NCI-H345 (cell line): ENCODE data around the gene BRI3BP.
A peak's percentile ranks its signal among the peaks of the same experiment; 100 is the strongest.

Experiments
- DNase-seq: peaks from one replicate; lab custom pipeline; 2025; lab: John Stamatoyannopoulos, UW

BRI3BP gene, protein sequence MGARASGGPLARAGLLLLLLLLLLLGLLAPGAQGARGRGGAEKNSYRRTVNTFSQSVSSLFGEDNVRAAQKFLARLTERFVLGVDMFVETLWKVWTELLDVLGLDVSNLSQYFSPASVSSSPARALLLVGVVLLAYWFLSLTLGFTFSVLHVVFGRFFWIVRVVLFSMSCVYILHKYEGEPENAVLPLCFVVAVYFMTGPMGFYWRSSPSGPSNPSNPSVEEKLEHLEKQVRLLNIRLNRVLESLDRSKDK

DNA sequence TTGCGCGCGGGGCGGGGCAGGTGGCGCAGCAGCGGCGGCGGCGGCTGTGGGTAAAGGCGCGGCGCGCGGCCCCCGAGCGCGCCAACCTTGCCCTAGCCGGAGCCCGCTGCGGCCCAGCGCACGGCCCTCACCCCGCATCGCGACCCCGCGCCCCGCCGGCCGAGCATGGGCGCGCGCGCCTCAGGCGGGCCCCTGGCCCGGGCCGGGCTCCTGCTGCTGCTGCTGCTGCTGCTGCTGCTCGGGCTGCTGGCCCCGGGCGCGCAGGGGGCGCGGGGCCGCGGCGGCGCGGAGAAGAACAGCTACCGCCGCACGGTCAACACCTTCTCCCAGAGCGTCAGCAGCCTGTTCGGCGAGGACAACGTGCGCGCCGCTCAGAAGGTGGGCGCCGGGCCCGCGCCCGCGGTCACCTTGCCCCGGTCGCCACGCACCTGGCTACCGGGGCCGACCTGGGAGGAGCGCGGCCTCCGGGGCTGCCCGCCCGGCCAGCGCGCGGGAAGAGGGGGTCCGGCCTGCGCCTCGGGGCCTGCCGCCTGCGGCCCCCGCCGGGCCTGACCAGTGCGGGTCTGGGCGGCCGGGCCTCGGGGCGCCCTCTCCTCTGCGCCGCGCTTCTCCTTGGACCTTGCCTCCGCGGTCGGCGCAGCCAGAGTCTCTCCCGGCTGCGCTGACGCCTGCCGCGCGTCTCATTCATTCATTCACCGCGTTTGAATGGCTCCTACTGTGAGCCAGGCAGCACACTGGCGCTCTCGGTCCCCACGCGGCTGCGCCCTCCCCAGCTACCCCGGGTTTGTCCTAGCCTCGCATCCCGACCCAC lies at the start of gene BRI3BP:
TSS of gene BRI3BP (plus strand) at position 20 of the 811 bp plus-strand sequence. CDS start at position 166, 146 bp downstream.
- peak; percentile 35 for DNase-seq

DNA sequence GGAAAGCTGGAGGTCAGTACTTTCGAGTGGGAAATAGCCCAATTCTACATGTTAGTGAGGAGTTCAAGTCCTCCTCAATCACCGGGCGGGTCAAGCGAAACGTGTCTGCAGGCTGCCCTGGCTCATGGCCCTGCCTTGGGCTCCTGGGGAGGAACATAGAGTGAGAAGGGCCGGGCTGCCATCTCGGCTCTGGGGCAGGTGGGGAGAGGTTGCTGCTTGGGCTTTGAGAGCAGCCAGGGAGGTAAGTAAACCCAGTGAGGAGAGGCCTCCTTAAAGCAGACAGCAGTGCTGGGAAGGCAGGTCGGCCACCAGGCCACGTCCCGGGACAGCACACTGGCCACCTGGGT lies 47.0 kb upstream of the BRI3BP start:
- DNase-seq: no peak

DNA sequence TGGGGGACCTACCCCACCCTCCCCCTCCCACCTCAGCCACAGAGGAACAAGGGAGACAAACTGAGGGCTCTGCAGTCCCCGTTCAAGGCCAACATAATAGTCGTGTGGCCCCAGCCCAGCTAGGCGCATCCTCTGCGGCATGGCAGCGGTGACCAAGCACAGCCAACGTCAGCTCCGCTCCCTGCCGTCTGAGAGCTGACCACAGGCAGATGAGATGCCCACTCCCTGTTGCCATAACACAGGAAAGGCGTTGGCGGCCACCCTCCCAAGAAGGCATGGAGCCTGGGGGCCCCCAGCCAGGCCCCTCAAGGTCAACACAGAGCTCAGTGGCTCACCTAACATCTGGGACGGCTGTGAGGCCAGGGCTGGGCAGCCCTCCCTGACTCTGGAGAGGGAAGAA lies 46.4 kb upstream of the BRI3BP start:
- no peak for DNase-seq

GRCh38 chr12:124947561-124948398 lies 45.7 kb upstream of the BRI3BP start:
- no peak for DNase-seq

DNA sequence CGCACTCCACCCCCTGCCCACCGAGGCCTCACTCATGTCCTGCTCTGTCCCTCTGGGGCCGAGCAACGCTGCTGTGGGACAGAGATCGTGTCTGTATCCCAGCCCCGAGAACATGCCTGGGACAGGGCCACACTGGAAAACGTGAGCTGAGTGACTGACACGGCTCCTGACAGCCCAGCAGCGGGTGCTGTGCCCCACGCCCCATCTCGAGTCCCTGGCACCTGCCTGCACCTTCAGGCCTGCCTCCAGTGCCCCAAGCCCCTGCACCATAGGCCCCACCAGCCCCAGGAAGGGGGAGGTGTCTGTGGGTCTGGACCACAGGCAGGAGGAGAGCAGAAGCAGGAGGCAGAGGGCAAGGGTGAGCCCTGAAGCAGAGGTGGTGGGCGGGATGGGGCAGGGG lies 44.4 kb upstream of the BRI3BP start:
- no peak for DNase-seq

DNA sequence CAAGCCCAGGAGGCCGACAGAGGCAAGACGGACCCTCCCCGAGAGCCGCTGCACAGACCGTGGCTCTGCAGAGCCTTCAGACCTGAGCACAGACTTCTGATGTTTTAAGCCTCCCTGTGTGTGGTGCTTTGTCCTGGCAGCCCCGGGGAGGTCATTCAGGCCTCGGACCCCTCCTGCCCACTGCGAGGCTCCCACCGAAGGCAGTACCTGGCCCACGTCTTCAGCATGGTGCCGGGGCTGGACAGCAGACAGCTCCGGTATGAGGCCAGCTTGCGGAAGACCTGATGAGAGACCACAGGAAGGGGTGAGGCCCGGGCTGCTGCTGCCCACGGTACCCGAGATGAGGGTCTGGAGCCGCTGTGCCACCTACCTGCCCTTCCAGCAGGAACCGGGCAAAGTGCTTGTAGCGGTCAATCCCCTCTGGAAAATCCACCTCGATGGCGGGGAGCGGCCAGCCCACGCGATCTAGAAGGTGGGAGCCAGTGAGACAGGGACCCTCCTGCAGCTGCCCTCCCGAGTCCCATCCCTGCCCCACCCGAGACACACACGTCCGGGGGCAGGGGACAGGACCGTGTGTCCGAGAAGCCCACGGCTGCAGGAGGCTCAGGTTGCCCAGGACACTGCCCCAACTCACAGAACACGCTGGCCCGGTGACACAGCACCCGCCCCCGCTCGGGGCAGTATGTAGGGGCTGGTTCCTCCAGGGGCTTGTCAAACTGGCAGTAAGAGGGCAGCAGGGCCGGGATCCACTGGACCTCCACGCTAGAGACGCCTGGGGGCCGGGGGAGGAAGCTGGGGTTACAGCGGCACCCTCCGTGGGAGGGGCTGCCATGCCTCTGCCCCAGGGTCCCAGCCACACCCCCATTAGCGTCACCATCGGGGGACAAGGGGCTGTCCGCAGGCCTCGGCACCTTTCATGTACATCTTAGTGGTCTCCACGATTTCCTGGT lies 43.4 kb upstream of the BRI3BP start:
- no peak for DNase-seq

GRCh38 chr12:124952295-124952694 lies 41.1 kb upstream of the BRI3BP start:
- no peak for DNase-seq

- no peak for DNase-seq
Observed at GRCh38 chr12:124952801-124953200, 40.6 kb upstream of the BRI3BP start.

DNA sequence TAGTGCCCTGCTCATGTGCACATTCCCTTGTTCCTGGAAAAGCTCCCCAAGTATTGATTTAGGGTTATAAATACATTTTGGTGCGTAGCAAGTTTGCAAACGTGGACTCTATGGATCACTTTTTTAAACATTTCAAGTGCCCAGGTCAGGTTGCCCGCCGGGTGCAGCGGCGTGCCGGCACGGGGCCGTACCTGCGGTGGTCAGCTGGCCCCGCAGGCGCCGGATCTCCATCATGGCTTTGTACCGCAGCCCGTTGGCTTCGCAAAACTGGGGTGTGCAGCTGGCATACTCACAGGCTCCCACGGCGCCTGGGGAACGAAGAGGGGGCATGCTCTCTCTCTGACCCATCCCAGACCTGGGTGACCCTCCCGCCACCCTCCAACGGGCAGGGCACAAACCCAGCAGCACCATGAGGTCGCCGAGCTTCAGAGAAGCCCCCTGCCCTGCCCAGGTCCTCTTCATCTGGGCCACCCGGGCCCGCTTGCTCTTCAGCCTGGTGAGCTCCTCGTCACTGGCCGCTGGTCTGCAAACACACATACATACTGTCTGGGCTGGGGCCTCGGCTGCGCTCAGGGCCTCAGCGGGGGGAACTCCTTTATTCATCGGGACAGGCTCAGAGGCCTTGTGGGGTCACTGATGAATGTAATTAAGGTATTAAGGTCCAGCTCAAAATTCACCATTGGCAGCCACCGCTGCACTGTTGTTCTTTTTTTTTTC lies 39.6 kb upstream of the BRI3BP start:
- no peak for DNase-seq

GRCh38 chr12:124954771-124955170 lies 38.7 kb upstream of the BRI3BP start:
- DNase-seq: no peak

GRCh38 chr12:124956571-124956970 lies 36.9 kb upstream of the BRI3BP start:
- DNase-seq: no peak

DNA sequence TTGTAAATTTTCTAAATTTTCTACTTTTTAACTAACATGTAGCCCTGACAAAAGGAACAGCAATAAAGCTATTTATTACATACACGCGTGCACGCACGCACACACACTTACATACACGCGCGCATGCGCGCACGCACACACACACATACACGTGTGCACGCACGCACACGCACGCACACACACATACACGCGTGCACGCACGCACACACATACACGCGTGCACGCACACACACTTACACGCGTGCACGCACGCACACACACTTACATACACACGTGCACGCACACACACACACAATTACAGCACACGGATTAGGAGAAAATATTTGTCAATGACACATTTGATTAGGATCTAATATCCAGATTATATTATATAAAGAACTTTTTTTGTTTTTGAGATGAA lies 32.4 kb upstream of the BRI3BP start:
- DNase-seq: no peak

GRCh38 chr12:124963211-124963610 lies 30.2 kb upstream of the BRI3BP start:
- DNase-seq: no peak

DNA sequence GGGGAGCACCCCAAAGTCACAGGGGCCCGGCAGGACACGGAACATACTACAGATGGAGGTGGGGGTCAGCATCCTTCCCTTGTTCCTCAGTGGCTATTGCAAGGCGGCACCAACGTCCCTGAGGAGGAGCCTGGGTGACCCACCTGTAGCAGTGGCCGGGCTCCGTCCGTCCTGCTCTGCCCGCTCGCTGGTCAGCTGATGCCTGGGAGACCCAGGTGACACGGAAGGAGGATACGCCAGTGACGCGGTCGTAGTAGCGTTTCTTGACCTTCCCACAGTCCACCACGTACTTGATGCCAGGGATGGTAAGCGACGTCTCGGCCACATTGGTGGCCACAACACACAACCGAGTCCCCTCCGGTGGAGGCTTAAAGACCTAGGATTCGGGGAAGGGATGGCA lies 29.2 kb upstream of the BRI3BP start:
- no peak for DNase-seq

DNA sequence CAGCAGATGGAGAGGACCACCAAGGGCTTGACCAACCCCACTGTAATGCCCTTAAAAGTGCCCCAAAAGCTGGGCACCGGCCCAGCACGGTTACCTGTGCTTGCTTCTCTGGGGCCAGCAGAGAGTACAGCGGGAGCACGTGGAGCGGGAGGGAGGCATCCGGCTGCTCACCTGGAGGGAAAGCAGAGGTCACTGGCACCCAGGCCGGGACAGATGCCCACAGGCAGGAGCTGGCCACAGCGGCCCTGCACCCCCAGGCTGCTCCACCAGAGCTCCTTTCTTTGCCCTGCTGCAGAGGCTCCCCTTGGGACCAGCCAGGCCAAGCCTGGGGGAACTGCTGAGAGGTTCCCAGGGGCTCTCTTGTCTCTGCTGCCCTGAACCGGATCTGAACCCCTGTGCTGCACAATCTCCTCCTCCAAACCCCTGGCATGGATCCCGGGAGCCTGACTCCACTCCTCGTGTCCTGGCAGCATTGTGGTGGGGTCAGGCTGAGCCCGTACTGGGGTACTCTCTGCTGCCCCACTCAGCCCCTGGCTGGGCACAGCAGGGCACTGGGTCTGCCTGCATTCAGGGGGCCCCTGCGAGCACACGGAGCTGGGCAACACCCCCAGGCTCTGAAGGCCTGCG lies 28.5 kb upstream of the BRI3BP start:
- DNase-seq: no peak

- DNase-seq: no peak
Observed at GRCh38 chr12:124967016-124967739, 26.3 kb upstream of the BRI3BP start.

DNA sequence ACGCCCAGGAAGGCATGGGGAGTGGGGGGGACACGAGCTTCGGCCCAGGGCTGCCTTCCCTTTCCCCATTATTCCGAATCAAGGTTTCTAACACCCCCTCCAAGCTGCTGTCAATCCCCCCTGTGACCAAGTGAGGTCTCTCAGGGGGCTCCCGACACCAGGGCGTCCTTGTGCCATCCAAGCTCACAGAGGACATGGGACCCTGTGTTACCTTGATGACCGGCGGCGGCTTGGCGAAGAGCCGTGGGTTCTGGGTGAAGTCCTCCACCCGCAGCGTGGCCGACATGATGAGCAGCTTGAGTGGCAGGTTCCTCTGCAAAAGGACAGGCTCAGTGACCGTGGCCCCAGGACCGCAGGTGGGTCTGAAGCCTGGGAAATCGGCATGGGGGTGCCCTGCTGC lies 24.8 kb upstream of the BRI3BP start:
- no peak for DNase-seq

DNA sequence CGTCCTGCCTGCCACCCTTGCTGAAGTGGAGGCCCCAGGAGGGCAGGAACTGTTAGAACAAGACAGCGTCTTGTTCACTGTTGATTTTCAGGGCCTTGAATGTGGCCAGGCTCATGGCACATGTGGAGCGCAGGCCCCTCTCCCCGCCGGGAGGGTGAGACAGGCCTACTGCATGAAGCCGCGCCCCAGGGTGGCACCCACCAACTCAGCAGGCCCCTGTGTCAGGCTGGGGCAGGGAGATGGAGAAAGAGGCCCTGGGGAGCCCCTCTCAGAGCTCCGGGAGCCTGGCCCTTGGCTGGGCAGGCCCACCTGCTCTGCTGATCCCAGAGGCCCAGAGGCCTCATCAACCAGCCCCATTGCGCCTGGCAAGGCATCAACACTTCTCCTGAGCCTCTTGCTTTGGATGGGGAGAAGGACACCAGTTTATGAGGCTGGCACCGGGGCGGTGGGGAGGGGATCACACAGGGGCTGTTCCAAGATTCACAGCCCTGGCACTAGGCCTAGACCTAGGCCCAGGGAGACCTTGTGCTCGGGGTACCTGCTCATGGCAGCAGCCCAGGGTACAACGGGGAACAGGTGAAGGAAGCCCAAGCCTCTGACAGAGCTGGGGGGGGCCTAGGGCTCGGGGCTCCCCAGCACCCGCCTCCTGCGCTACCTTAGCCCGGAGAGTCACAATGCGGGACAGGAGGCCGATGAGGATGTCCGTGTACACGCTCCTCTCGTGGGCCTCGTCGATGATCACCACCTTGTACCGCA lies 22.6 kb upstream of the BRI3BP start:
- DNase-seq: no peak

GRCh38 chr12:124971603-124972002 lies 21.8 kb upstream of the BRI3BP start:
- no peak for DNase-seq
